Measurements from ENCODE around the gene FBXO27.

GRCh38 chr19:39001041-39001440 lies 31.3 kb downstream of the FBXO27 start:
- TF ChIP-seq CTCF (IDR thresholded peaks at IDR 0.05): no peak
- no peak for TF ChIP-seq POLR2A (IDR thresholded peaks at IDR 0.05; ENCODE audit: low read depth)
- no peak for TF ChIP-seq POLR2AphosphoS5 (IDR thresholded peaks at IDR 0.05)
